ENCODE data around the gene IL2RA. TPM values are rescaled to one million over a fixed set of nuclear protein-coding genes. Genes with fewer than 3 reads are reported as not detected.

IL2RA gene
- total RNA-seq, 1 donor from 2014 or later: 4.3 TPM

- no peak overlapping the region for H3K27ac ChIP-seq
- TF ChIP-seq CTCF (IDR thresholded peaks at IDR 0.05): no peak
- no peak overlapping the region for H3K4me3 ChIP-seq
- no peaks in the 10 kb centered on the region for H3K36me3 ChIP-seq
- DNase-seq (no peak), ATAC-seq (no peak)
- no peaks in the 10 kb centered on the region for H3K9me3 ChIP-seq
- H3K27me3 ChIP-seq: no peaks in the 10 kb centered on the region
- peaks cover 28% of the 10 kb centered on the region for H3K4me1 ChIP-seq
- intact Hi-C loops (cut with DNase I): no loop called here
Observed at GRCh38 chr10:6056411-6057135, 5.6 kb downstream of the IL2RA start.

DNA sequence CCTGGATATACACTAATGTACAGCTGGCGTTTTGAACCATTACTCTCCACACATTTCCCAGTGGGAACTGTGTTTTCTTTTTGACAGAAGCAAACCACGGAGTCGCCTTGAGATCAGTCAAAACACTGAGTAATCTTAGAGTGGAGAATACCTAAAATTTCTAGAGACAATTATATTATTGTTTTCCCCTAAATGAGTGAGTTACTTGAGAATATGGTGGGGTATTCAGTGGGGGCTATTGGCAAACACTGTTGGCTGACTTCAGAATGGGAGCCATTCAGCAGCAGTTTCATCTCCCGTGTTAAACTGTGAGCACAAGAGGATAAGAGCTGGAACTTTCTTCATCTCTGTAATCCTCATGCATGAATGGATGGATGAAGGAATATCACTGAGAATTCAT lies 6.2 kb downstream of the IL2RA start:
- intact Hi-C loops (cut with DNase I): no loop called here

GRCh38 chr10:6054884-6055283 lies 7.3 kb downstream of the IL2RA start:
- DNase-seq (no peak), ATAC-seq (no peak)
- Histone ChIP-seq H3K27me3 (no peaks in the 10 kb centered on the region), H3K4me3 (no peak overlapping the region), H3K36me3 (no peaks in the 10 kb centered on the region), H3K27ac (peak overlapping the region; percentile 7), H3K4me1 (peaks cover 37% of the 10 kb centered on the region), H3K9me3 (no peaks in the 10 kb centered on the region)
- intact Hi-C loops (cut with DNase I): no loop called here
- no peak for TF ChIP-seq CTCF (IDR thresholded peaks at IDR 0.05)

More for the DNA sequence above, 6.2 kb downstream of the IL2RA start:
- no peak for DNase-seq
- ATAC-seq: no peak
- Histone ChIP-seq H3K4me3 (no peak overlapping the region), H3K36me3 (no peaks in the 10 kb centered on the region), H3K9me3 (no peaks in the 10 kb centered on the region), H3K27me3 (no peaks in the 10 kb centered on the region), H3K4me1 (peaks cover 33% of the 10 kb centered on the region), H3K27ac (no peak overlapping the region)
- TF ChIP-seq CTCF (IDR thresholded peaks at IDR 0.05): no peak

DNA sequence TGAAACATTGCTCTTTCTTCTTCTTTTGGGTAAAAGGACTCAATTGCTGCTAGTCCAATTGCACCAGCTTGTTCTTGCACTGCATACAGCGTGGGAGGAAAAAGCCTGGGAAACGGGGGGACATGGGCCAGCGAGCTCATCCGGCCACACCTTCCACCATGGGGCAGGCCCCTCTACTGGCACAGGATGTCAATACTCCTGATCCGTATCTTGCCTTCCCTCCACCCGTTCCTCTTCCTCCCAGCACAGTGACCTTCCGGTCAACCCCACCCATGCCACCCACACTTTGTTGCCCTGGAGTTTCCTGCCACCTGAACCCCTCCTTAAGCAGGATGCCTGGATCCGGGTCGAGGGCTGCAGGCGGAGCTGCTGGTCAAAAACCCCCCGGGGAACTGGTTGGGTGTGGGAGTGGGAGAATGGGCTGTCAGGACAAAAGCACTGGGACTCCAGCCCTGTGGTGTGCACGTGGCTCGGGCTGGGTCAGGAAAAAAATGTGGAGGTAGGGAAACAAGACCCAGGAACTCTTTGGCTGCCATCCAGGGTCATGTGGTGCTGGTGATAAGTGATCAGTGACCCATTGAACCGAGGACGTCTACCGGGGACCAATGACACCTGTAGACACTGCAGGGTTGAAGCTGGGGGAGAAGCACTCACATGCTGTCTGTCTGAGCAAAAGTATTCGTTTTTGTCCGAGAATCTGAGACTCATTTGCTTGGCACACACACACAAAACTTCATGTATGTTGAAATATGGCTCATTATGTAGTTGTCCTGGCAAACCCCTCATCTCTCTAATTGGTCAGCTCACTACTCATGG lies 8.1 kb downstream of the IL2RA start:
- no peak overlapping the region for H3K4me3 ChIP-seq
- no peaks in the 10 kb centered on the region for H3K36me3 ChIP-seq
- peak overlapping the region; percentile 51 for H3K27ac ChIP-seq
- peak; percentile 84 for ATAC-seq
- no peaks in the 10 kb centered on the region for H3K27me3 ChIP-seq
- peaks cover 37% of the 10 kb centered on the region for H3K4me1 ChIP-seq
- DNase-seq: peak; percentile 76
- intact Hi-C loops (cut with DNase I): no loop called here
- no peak for TF ChIP-seq CTCF (IDR thresholded peaks at IDR 0.05)
- no peaks in the 10 kb centered on the region for H3K9me3 ChIP-seq

DNA sequence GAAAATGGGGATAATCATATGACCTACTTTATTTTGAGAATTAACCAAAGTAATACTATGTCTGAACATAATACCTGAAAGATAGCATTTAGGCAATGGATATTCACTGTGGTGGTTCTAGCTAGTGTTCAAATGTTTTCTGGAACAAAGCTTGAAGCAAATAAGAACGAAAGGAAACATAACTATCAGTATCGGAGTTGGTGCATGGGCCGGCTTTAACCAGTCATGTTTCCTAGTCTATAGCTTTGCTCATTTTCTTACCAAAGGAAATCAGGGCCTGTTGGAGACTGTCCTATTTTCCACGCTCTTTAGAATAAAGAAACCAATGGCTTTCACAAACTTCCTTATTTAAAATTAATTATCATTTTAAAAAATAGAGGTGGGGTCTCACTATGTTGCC lies 8.9 kb downstream of the IL2RA start:
- ATAC-seq (no peak), DNase-seq (no peak)
- Histone ChIP-seq H3K27ac (peak overlapping the region; percentile 51), H3K36me3 (no peaks in the 10 kb centered on the region), H3K4me3 (no peak overlapping the region), H3K4me1 (peaks cover 37% of the 10 kb centered on the region), H3K27me3 (no peaks in the 10 kb centered on the region), H3K9me3 (no peaks in the 10 kb centered on the region)
- TF ChIP-seq CTCF (IDR thresholded peaks at IDR 0.05): no peak
- intact Hi-C loops (cut with DNase I): no loop called here

All from upper lobe of right lung (tissue), 1 donor.